SK-N-SH treated with all-trans-retinoic acid at 6 μM for 48 hours (cell line): ENCODE results near the gene PANX2.

Source experiments
- OSR1 ChIP-seq: fragments of 250-450 bp; sonication (Bioruptor Pico); IDR thresholded peaks from 2 replicates; pipeline ENCODE4 v1.8.0; 2022; ENCODE audit warnings: moderate library complexity, mild to moderate bottlenecking, inconsistent platforms
- ZFP3 ChIP-seq: fragments of 250-450 bp; sonication (Bioruptor Pico); IDR thresholded peaks from 2 replicates; pipeline ENCODE4 v1.5.0; 2020; ENCODE audit warnings: mild to moderate bottlenecking, moderate library complexity
- TF ChIP-seq, protein P1 (sequence below): fragments of 250-450 bp; sonication (Bioruptor Pico); IDR thresholded peaks from 2 replicates; pipeline ENCODE4 v1.8.0; 2020; ENCODE audit warnings: mild to moderate bottlenecking, moderate library complexity, borderline replicate concordance

GRCh38 chr22:50209893-50210292 is 39.4 kb downstream of the PANX2 start:
- TF ChIP-seq, protein P1, sequence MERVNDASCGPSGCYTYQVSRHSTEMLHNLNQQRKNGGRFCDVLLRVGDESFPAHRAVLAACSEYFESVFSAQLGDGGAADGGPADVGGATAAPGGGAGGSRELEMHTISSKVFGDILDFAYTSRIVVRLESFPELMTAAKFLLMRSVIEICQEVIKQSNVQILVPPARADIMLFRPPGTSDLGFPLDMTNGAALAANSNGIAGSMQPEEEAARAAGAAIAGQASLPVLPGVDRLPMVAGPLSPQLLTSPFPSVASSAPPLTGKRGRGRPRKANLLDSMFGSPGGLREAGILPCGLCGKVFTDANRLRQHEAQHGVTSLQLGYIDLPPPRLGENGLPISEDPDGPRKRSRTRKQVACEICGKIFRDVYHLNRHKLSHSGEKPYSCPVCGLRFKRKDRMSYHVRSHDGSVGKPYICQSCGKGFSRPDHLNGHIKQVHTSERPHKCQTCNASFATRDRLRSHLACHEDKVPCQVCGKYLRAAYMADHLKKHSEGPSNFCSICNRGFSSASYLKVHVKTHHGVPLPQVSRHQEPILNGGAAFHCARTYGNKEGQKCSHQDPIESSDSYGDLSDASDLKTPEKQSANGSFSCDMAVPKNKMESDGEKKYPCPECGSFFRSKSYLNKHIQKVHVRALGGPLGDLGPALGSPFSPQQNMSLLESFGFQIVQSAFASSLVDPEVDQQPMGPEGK (CRISPR knock-in tag), result no peak
- TF ChIP-seq ZFP3 (CRISPR knock-in tag) (no peak), OSR1 (CRISPR knock-in tag) (no peak)
